OCI-LY3 (cell line): ENCODE data around the gene MVB12A.

Experiments used
- EZH2phosphoT487 ChIP-seq: fragments of 200-600 bp; shearing (Covaris generic); IDR thresholded peaks from 2 replicates; pipeline ENCODE4 v1.6.1; 2018; ENCODE audit warnings: antibody characterized with exemption, mixed run types, low read depth
- TF ChIP-seq, protein P1 (sequence below): fragments of 200-600, 300-600 bp; sonication (generic); IDR thresholded peaks from 2 replicates; pipeline ENCODE4 v1.5.1; 2014; ENCODE audit warnings: antibody characterized with exemption, low read length, low read depth

- TF ChIP-seq, protein P1, sequence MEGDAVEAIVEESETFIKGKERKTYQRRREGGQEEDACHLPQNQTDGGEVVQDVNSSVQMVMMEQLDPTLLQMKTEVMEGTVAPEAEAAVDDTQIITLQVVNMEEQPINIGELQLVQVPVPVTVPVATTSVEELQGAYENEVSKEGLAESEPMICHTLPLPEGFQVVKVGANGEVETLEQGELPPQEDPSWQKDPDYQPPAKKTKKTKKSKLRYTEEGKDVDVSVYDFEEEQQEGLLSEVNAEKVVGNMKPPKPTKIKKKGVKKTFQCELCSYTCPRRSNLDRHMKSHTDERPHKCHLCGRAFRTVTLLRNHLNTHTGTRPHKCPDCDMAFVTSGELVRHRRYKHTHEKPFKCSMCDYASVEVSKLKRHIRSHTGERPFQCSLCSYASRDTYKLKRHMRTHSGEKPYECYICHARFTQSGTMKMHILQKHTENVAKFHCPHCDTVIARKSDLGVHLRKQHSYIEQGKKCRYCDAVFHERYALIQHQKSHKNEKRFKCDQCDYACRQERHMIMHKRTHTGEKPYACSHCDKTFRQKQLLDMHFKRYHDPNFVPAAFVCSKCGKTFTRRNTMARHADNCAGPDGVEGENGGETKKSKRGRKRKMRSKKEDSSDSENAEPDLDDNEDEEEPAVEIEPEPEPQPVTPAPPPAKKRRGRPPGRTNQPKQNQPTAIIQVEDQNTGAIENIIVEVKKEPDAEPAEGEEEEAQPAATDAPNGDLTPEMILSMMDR: no peak
- no peak for TF ChIP-seq EZH2phosphoT487
These were observed 14.4 kb upstream of the MVB12A start, which contains the start of gene BST2 for GRCh38 chr19:17405250-17406045.
